RWPE2 (cell line): ENCODE results near the gene BBOX1.
A peak's percentile ranks its signal among the peaks of the same experiment; 100 is the strongest.
"Not testable (repeated sequence)": the region's sequence is repeated elsewhere in the genome, so short reads cannot be mapped to it uniquely, and the experiment has no call there.

ENCODE experiments used
- ATAC-seq: fragments of 200-7000 bp; cut with Tn5 transposase; 3 replicates; pipeline ENCODE4 v1.9.1; 2021; ENCODE audit warnings: low read depth
- DNase-seq: peaks from one replicate; pipeline ENCODE4 v3.0.0-alpha.2; 2020; ENCODE audit warnings: low spot score
- H3K27ac ChIP-seq: fragments of 450-650 bp; 2 replicates; pipeline ENCODE4 v1.5.1; 2017; ENCODE audit warnings: mild to moderate bottlenecking; ENCODE audit not compliant: poor library complexity, severe bottlenecking
- H3K27me3 ChIP-seq: fragments of 250-450 bp; sonication (Bioruptor Pico); 2 replicates; pipeline ENCODE4 v1.5.1; 2021; ENCODE audit warnings: mild to moderate bottlenecking, moderate library complexity; ENCODE audit not compliant: insufficient read depth, poor library complexity, severe bottlenecking
- H3K36me3 ChIP-seq: fragments of 250-450 bp; sonication (Bioruptor Pico); 2 replicates; pipeline ENCODE4 v1.5.1; 2020; ENCODE audit warnings: low read depth, mild to moderate bottlenecking, moderate library complexity
- H3K4me1 ChIP-seq: fragments of 250-450 bp; sonication (Bioruptor Pico); 2 replicates; pipeline ENCODE4 v1.5.1; 2021; ENCODE audit warnings: mild to moderate bottlenecking, moderate library complexity; ENCODE audit not compliant: insufficient read depth, poor library complexity, severe bottlenecking
- H3K4me3 ChIP-seq: fragments of 250-450 bp; sonication (Bioruptor Pico); 2 replicates; pipeline ENCODE4 v1.5.1; 2021; ENCODE audit warnings: mild to moderate bottlenecking, moderate library complexity; ENCODE audit not compliant: severe bottlenecking
- H3K9me3 ChIP-seq: fragments of 250-450 bp; sonication (Bioruptor Pico); 2 replicates; pipeline ENCODE4 v1.5.1; 2021; ENCODE audit warnings: mild to moderate bottlenecking, moderate library complexity; ENCODE audit not compliant: severe bottlenecking
- TF ChIP-seq, protein P1 (sequence below): fragments of 450-650 bp; IDR thresholded peaks from one replicate; pipeline ENCODE4 v1.5.1; 2017; ENCODE audit warnings: mild to moderate bottlenecking, moderate library complexity; ENCODE audit not compliant: poor library complexity, severe bottlenecking

The BBOX1 gene

DNA sequence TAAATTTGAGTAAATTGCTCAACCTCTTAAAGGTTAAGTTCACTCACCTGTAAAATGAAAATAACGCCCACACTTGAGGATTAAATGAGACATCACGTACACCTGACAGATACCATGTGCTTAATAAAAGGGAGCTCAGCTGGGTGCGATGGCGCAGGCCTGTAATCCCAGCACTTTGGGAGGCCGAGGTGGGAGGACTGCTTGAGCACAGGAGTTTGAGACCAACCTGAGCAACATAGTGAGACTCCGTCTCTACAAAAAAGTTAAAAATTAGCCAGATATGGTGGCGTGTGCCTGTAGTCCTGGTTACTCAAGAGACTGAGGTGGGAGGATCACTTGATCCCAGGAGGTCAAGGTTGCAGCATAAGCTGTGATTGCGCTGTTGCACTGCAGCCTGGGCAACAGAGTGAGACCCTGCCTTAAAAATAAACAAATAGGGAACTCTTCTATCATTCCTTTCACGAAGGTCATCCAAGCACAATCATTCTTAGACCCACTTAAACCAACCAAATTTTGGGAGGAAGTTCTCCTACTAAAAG lies 134.1 kb downstream of the BBOX1 start:
- Histone ChIP-seq H3K27me3 (no peaks in the 10 kb centered on the region), H3K27ac (peak overlapping the region; percentile 78)
- ATAC-seq = no peak

GRCh38 chr11:27175562-27175961 lies 134.9 kb downstream of the BBOX1 start:
- H3K4me3 ChIP-seq, H3K27ac ChIP-seq, ATAC-seq, H3K27me3 ChIP-seq, DNase-seq, H3K36me3 ChIP-seq, H3K9me3 ChIP-seq: not testable (repeated sequence)
- H3K4me1 ChIP-seq = peaks cover 19% of the 10 kb centered on the region

More for the DNA sequence above, 134.1 kb downstream of the BBOX1 start:
- no peak for DNase-seq
- peaks cover 19% of the 10 kb centered on the region for H3K4me1 ChIP-seq
- H3K9me3 ChIP-seq = no peaks in the 10 kb centered on the region
- H3K4me3 ChIP-seq = no peak overlapping the region
- H3K36me3 ChIP-seq = no peaks in the 10 kb centered on the region
- TF ChIP-seq, protein P1, sequence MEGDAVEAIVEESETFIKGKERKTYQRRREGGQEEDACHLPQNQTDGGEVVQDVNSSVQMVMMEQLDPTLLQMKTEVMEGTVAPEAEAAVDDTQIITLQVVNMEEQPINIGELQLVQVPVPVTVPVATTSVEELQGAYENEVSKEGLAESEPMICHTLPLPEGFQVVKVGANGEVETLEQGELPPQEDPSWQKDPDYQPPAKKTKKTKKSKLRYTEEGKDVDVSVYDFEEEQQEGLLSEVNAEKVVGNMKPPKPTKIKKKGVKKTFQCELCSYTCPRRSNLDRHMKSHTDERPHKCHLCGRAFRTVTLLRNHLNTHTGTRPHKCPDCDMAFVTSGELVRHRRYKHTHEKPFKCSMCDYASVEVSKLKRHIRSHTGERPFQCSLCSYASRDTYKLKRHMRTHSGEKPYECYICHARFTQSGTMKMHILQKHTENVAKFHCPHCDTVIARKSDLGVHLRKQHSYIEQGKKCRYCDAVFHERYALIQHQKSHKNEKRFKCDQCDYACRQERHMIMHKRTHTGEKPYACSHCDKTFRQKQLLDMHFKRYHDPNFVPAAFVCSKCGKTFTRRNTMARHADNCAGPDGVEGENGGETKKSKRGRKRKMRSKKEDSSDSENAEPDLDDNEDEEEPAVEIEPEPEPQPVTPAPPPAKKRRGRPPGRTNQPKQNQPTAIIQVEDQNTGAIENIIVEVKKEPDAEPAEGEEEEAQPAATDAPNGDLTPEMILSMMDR = no peak
